Raji (cell line): Measurements from ENCODE around the gene COL24A1.

Experiments used
- POLR2A ChIP-seq: IDR thresholded peaks from 2 replicates; pipeline ENCODE4 v1.6.1; 2011; ENCODE audit warnings: low read depth, low read length, control low read depth; ENCODE audit not compliant: insufficient read depth

The COL24A1 gene

DNA sequence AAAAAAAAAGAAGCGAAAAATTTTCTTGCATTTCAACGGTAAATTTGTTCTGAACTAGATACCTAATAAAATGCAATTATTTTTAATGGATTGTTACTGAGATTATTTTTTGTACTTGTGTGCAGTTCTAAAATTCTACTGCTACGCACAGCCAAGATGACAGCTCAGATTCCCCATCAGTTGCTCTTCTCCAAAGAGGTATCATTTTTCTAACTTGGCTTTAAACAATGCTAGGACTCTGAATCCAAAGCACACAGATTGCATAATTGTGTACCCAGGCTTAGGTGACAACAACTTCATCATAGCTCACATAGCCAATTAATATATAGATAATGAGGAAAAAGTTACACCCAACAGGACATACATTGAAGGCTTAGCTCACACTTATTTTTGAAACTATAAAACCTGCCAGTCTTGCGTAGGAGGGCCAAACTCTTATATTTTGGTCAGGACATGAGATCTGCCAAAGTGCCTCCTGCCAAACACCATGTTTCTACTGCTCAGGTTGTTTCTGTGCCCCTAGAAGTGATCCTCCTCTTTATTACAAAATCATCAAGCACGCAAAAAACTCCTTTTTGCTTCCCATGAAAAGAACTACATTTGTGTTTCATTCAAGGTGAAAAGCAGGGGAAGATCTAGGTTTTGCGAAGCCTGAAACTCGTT, 437.8 kb downstream of the COL24A1 start:
- TF ChIP-seq POLR2A = no peak

DNA sequence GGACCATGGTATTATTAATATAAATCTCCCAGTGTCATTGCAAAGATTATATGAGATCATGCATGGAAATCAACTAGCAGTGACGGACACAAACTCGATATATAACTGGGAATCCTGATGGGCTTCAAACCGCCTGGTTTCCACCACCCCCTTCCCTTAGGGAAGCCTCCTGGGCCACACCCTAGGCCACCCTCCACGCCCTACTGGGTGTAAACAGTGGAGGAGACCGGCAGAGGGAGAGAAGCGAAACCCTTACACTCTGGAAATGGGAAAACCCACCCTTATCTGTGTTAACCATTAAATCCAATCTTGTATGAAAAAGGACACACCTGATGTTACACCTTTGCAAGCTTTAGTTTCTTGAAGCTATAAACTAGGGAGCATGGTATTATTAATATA, 447.7 kb downstream of the COL24A1 start:
- no peak for TF ChIP-seq POLR2A

DNA sequence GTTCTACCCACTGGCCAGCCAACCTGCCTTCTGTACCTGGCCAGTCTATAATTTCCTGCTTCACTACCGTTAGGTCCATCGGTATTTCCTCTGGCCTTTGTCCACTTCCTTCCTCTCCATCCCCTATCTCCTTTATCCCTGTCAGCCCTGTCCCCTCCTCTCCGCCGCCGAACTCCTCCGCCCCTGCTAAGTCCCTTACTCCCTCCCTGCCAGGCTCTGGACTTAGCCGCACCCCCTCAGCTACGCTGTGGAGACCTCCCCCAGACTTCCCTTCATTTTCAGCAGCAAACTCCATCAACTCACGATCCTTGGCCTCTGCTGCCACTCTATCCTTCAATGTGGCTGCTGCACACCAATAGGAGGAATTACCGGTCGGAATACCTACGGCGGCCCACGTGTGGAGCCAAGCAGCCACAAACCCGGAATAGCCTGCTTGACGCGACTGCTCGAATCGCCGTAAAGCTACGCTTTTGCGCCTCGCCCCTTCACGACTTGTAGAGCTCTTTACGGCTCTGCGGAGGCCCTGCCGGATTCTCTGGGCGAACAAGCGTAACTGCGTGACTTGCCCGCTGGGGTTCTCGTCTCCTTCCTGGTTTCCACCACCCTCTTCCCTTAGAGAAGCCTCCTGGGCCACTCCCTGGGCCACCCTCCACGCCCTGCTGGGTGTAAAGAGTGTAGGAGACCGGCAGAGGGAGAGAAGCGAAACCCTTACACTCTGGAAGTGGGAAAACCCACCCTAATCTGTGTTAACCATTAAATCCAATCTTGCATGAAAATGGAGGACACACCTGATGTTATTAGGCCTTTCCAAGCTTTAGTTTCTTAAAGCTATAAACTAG, 448.4 kb downstream of the COL24A1 start, which contains the start of gene ZNHIT6:
Gene ZNHIT6, minus strand, starts transcription at position 444 of the 839 bp plus-strand sequence. Its CDS starts 149 bp downstream, at position 295.
- TF ChIP-seq POLR2A = peak; percentile 89

DNA sequence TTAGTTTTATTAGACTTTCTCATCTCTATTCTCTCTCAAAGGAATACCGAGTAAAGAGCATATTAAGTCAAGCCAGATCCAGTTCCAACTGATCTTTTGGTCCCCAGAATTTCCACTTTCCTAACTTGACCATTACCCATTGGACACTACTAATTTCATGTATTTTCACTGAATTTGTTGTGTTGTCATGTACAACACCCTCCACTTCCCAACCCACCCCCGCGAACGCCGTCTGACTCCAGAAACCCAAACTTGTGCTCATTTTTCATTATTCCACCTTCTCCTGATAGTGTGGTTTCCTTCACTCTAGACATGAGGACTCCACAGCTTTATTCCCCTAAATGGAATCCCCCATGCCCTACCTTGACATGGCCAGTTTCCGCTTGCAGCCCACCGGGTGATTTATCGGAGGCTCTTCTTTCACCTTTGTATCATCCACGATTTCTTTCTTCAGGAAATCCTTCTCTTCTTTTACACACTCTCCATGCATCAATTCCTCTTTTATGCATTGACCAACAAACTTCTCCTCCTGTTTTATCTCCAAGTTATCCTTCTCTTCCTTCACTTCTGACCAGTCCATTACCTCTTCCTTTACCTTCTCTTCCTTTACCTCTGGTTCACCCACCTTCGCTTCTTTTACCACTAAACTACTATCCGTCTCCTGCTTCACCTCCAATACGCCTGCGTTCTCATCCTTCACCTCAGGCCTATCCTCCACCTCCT, 449.1 kb downstream of the COL24A1 start:
- TF ChIP-seq POLR2A = no peak

DNA sequence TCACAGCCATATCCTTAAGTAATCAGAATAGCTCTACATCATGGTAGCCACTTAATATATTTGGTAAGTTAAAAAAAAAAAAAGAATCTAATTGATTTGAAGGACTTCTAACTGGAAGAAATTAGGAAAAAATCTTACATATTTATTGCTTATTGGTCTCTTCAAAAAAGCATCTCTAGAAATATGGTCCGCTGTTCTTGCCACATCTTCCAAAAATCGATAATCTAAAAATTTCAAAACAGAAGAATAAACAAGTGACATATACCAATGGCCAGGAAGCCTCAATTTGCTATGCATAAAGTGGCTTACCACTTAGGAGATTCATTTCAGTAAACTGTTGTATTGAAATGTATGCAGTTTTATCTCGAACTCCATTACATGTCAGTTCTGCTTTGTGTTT, 450.6 kb downstream of the COL24A1 start:
- no peak for TF ChIP-seq POLR2A

DNA sequence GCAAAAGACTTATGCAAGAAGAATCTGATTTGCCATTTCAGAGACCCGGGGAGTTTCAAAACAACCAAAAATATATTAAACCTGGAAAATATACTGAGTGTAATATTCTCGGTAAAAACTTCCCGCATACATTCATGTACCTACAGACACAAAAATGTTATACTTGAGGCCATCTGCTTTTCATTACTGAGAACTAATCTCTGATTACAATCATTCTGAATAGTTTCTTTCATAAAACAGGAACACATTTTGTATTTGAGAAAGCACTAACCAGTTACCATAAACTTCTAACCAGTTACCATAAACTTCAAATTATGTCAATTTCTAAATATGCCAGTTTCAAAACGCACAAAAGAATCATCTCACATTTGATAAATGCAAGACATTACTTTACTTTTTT, 456.1 kb downstream of the COL24A1 start:
- no peak for TF ChIP-seq POLR2A

DNA sequence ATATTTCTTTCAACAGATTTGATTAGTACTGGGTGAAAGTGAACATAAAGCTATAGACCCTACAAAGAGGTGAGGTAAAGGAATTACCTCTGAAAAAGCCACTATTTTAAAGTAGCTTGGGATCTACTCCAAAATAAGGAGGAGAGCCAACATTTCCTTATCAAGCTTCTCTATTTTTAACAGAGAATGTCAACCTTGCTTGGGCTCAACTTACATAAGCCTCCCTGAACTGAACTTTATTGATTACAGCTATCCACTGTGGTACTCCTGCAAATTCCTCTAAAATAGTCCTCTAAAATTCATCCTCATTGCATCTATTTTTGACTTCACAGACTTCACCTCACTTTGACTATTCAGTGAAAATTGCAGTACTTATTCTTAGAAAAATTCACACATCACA, 458.7 kb downstream of the COL24A1 start:
- TF ChIP-seq POLR2A = no peak

DNA sequence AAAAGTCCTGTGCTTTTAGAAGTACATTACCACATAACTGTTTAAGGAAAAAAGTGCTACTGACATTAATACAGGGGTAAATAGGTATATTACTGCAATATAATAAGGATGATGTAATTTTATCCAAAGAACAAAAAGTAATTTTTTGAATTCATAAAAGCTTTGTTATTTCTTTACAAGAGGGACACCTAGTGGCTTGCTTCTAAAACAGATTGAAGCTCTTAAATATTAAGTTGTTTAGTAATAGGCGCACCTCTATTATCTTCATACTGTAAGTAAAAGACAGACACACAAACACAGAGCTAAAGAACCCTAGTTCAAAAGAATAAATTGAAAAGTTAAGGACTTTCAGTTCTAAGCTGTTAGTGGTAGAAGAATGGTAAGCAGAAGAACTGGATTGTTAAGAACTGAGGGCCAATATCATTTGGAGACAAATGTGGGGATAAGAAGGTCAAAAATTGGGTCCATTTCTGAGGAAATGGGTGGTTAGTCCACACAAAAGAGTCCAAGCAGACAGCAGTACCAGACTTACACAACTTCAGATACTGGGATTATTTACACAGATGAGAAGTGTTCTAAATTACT, 463.8 kb downstream of the COL24A1 start:
- TF ChIP-seq POLR2A = no peak

DNA sequence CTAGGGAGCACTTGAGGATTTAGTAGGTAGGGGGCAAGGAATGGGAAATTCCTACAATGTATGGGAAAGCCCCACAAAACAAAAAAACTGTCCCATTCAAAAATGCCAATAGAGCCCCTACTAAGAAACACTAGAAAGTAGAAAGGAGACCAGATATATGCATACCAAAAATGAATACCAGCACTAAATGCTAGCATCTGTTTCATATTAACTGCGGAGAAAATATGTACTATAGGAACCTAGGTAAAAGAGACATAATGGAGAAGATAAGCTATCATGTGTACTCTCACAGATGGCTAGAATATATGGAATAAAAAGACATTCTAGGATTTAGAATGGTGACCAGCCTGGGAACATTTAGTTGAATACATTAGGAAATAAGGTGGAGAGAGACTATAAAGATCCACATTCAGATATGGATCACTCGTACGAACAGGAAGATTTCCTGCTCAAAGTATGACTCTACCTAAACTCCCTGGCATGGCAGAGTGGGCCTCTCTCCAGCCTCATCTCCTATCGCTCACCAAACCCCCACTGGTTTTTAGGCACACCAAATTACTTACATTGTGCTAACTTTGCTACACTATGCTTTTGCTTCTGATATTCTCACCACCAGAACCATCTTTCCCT, 466.7 kb downstream of the COL24A1 start:
- no peak for TF ChIP-seq POLR2A

DNA sequence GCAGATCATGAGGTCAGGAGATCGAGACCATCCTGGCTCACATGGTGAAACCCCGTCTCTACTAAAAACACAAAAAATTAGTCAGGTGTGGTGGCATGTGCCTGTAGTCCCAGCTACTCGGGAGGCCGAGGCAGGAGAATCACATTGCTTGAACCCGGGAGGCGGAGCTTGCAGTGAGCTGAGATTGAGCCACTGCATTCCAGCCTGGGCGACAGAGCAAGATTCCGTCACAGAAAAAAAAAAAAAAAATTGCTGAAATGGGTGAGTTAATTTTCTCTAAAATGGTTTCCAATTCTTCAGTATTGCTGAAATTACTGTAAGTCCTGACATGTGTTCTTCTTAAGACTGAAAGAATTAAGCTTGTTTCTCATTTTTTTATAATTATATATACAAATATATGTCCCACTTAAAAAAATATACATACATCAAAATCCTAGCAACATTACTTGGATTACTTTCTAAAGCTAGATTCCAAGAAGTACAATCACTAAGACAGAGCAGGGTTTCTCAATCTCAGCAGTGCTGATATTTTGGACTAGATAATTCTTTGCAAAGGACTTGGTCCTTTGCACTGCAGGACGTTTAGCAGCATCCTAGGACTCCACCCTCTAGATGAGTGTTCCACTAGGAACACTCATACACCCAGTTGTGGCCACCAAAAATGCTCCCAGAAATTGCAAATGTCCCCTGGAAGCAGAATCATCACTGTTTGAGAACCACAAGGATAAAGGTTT, 473.1 kb downstream of the COL24A1 start:
- TF ChIP-seq POLR2A = no peak

DNA sequence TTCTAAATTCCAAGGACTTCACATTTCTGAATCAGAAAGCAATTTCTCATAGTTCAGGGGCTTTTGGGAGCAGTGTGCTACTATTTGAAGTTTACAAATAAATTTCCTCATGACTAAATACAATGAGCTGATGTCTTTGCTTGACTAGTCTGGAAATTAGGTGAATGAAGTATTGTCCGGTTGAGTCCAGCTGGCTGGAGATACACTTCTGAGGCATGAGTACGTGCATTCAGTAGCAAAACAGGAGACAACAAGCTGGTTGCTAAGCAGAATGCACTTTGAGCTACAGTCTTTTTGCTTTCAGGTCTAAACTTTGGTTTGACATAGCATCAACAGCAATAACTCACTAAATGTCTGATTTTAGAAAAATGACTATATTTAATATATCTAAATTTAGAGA, 475.5 kb downstream of the COL24A1 start:
- TF ChIP-seq POLR2A = no peak
